CD4-positive, alpha-beta T cell treated with Interleukin-17A for 1 hour (primary cell): ENCODE data around the gene GEMIN7.

Experiments used
- DNase-seq: peaks from one replicate; pipeline ENCODE4 v3.0.0-alpha.2; 2020

The GEMIN7 gene

GRCh38 chr19:45063851-45064801, 14.9 kb upstream of the GEMIN7 start:
- DNase-seq, result no peak

DNA sequence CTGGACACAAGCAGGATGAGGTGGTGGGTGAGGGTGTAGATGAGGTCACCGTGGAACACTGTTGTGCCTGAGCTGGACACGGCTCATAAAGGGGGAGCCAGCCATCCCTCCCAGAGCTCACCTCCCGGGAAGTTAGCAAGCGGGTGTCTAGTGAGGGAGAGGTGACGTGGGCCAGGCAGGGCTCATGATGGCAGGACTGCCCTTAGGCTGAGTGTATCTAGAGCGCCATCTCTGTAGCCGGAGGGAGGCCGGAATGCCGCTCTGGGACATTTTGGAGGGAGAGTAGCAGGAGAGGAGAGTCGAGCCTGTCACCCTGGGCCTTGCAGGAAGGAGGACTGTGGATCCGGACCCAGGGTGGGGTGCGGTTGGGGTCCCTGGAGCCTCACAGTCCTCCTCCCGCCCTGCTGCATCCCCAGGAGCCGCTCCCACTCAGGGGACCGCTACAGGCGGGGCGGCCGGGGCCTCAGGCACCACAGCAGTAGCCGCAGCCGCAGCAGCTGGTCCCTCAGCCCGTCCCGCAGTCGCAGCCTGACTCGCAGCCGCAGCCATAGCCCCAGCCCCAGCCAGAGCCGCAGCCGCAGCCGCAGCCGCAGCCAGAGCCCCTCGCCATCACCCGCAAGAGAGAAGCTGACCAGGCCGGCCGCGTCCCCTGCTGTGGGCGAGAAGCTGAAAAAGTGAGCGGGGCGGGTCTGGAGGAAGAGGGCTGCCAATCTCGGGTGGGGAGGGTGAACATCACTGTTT, 12.0 kb upstream of the GEMIN7 start:
- no peak for DNase-seq

GRCh38 chr19:45068041-45068440, 11.0 kb upstream of the GEMIN7 start:
- no peak for DNase-seq

DNA sequence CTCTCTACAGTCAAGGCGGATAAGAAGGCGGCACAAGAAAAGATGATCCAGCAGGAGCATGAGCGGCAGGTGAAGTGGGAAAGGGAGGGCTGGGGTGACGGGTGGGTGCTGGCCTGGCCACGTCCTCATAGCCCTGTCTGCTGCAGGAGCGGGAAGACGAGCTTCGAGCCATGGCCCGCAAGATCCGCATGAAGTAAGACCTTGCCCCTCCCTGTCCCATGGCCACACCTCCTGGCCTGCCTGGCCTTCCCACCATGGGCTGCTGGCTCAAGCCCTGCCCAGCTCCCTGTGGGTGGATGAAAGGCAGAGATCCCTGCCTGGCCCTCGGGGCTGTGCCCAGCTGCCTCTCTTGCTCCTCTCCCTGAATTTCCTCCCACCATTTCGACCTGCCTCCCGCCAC, 10.0 kb upstream of the GEMIN7 start:
- no peak for DNase-seq

DNA sequence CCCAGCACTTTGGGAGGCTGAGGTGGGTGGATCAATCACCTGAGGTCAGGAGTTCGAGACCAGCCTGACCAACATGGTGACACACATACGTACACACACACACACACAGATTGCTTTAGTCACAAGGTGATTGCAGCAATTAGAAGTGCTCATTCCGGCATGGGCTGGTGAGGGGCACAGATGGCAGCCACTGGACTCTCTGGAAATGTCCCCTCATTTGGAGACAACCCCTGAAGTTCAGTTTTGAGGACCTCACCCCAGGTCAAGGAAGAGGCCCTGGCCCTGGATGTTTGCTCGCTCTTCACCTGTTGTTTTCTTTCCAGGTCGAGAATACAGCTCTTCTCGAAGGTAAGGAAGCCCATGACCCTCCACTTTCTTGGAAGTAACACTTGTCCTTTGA, 8.8 kb upstream of the GEMIN7 start:
- no peak for DNase-seq

DNA sequence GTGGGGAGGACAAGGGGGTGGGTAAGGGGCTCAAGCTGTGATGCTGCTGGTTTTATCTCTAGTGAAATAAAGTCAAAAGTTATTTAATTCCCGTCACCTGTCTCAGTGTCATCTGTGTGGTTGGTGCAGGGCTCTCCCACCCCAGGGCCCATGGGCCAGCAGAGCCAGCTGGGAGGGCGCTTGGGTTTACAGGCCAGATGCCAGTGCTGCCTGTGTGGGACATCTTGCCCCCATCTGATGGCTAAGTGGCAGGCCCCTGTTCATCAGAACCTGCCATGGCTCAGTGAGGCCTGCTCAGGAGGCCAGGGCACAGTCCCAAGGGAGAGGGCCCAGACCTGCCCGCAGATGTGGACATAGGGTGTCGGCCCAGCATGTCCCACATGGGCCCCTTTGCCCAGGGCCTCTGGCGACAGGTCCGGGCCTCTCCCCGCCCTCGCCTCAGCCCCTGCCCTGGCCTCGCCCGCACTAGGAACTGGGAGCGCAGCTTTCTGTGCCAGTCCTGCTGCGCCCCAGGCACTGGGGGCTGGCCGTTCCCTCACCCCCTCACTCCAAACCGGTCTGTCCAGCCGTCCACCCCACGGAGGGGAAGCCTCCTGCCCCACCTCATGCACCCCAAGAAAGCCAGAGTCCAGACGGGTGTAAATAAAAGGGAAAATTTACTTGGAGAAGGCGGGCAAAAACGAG, 8.1 kb upstream of the GEMIN7 start:
- no peak for DNase-seq

- no peak for DNase-seq
These were observed 7.5 kb upstream of the GEMIN7 start for GRCh38 chr19:45071545-45071938.

- no peak for DNase-seq
These were observed 6.9 kb upstream of the GEMIN7 start for GRCh38 chr19:45071969-45072790.

DNA sequence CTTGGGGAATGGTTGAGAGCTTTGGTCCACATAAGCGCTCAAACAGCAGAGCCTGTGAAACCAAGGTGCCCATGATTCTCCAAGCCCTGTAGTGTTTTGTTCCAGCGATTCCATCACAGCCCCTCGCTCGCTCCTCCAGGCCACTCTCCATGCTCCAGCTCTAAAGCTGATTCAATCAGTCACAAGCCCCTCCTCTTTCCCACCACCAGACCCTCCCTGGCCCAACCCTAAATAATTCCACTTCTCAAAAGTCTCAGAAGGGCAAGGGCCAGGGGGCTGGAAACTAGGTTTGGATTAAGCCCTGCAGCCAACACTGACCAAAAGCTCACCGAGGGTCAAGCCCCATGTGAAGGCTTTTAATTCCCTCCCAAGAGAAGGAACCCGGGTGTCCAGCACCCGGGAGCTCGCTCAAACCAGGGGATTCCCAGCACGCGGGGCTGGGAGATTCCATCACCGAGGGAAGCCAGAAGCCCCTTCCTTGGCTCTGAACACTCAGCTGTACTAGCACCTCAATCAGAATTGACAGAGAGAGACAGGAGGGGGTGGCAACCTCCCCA, 4.2 kb upstream of the GEMIN7 start:
- DNase-seq, result no peak

GRCh38 chr19:45075301-45076028, 3.6 kb upstream of the GEMIN7 start:
- peak; percentile 62 for DNase-seq

DNA sequence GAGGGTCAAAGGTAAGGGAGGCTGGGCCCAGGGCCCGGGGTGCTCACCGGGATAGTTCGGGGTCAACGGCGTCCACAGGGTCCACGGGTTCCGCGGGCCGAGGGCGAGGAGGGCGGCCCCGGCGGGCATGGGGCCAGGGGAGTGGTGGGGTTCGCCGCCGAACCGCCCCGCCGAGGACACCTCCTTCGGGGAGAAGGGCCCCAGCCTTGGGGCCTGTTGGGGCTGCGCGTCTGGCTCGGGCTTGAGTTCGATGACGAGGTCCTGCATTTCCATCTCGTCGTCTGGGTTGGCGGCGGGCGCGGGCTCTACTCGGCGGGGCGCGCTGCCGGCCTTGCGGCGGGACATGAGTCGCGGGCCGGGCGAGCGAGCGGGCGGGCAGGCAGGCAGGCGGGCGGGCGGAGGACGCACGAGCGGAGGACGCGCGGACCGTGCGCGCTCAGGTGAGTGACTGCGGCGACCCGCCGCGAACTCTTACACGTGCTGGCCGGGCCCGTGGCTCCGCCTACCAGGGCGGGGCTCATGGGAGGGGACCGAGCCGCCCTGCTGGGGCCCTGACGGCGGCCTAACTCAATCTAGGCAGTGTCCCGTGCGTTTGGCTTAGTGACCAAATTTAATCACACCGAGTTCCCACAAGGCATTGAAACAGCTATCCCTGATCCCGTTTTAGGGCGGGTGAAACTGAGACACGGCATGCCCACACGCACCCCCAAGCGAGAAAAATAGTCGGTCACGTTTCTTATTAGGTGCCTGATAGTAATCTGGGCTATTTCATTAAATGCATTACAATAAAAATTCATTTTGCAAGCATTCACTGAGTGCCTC, 2.8 kb upstream of the GEMIN7 start, which contains the start of gene ZNF296:
ZNF296 (minus strand) TSS at position 450 of the 822 bp plus-strand sequence; CDS start at position 345, 105 bp downstream.
- DNase-seq, result peak; percentile 80

GRCh38 chr19:45076851-45077730, 2.0 kb upstream of the GEMIN7 start:
- peak; percentile 20 for DNase-seq

- DNase-seq, result no peak
These were observed 534 bp upstream of the GEMIN7 start for GRCh38 chr19:45078390-45079062.

DNA sequence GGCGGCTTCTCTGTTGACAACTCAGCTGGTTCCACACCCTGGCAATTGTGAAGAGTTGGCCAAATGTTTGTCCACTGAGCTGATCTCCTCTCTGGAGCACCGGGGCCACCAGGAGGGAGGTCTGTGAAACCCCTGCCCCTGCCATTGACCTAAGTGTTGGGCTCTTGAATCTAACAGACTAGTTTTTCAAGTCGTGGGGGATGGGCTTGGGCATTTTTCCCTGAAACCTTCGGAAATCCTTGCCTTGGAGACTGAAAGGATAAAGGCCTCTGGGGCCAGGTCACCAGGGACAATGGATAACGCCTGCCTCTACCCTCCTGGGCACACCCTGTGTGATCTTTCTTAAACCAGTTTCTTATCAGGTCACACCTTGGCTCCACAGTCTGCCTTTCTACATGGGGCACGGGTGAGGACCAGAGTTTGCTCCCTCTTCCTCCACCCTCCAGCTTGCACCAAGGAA, 881 bp downstream of the GEMIN7 start:
- DNase-seq, result no peak

DNA sequence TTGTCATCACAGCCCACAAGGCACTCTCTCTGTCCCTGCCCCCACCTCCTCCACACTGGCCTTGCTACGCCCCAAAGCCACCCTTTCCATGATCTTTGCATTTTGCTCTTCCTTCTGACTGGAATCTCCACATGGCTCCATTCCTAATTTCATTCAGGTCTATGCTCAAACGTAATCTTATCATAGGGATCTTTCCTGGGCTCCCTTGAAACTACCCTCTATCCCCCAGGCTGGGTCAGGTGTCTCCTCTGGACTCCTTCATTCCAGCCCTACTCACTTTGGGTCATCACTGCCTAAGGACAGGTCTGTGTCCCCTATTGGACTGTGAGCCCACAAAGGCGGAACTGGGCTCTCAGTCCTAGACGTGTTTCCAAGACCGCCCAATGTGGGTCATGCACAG, 3.1 kb downstream of the GEMIN7 start:
- no peak for DNase-seq

DNA sequence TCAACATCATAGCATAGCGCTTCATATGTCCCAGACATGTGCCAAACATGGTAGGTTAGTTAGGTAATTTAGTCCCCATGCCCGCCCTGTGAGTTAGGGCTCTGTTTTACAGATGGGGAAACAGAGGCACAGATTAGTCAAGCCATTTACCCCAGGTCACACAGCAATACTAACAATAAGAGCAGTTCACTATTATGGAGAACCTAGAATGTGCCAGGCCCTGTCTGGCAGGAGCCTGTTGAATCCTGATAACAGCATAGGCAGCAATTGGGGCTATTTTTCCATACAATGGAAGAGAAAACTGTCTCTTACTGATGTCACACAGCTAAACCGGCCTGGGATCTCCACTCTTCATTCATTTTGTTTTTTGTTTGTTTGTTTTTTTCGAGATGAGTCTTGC, 7.4 kb downstream of the GEMIN7 start:
- DNase-seq, result no peak

DNA sequence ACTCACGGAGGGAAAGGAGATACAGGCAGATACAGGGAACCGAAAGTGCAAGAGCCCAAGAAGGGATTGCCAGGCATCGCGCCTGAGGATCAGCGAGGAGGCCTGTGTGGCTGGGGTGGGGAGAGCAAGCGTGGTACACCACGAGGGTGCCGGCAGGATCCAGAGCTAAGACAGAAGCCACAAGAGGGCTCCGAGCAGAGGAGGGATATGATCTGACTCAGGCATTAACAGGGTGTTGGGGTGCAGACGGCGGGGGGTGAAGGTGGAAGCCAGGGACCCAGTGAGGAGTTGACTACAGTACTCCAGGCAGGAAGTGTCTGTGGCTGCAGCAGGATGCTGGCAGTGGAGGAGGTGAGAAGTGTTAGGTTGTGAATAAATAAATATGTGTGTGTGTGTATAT, 8.5 kb downstream of the GEMIN7 start:
- DNase-seq, result peak; percentile 86

- no peak for DNase-seq
These were observed 11.0 kb downstream of the GEMIN7 start for GRCh38 chr19:45090034-45090433.

- no peak for DNase-seq
These were observed 11.5 kb downstream of the GEMIN7 start for GRCh38 chr19:45090606-45091005.
